Karpas-422 (cell line): ENCODE results near the gene GSC2. TPM values are rescaled to one million over a fixed set of nuclear protein-coding genes. Genes with fewer than 3 reads are reported as not detected.

Experiments used
- DNase-seq: peaks from one replicate; pipeline ENCODE4 v3.0.0-alpha.2; 2015
- H2AFZ ChIP-seq: fragments of 200-600 bp; sonication (generic); 2 replicates; pipeline ENCODE4 v1.6.1; 2014; ENCODE audit warnings: antibody characterized with exemption, low read length, mixed read lengths
- H3K27ac ChIP-seq: fragments of 200-600 bp; sonication (generic); 2 replicates; pipeline ENCODE4 v1.5.1; 2014; ENCODE audit warnings: mild to moderate bottlenecking, low read length, moderate library complexity
- H3K27me3 ChIP-seq: fragments of 200-600 bp; sonication (generic); 2 replicates; pipeline ENCODE4 v1.6.1; 2014; ENCODE audit warnings: low read length, mixed read lengths
- H3K36me3 ChIP-seq: fragments of 200-600 bp; sonication (generic); 2 replicates; pipeline ENCODE4 v1.6.1; 2014; ENCODE audit warnings: low read length, mixed read lengths; ENCODE audit not compliant: insufficient read depth
- H3K4me1 ChIP-seq: fragments of 200-600 bp; sonication (generic); 2 replicates; pipeline ENCODE4 v1.6.1; 2014; ENCODE audit warnings: mild to moderate bottlenecking, low read length, mixed read lengths
- H3K4me2 ChIP-seq: fragments of 200-600 bp; sonication (generic); 2 replicates; pipeline ENCODE4 v1.6.1; 2014; ENCODE audit warnings: low read length, low read depth, mild to moderate bottlenecking; ENCODE audit not compliant: poor library complexity, severe bottlenecking
- H3K4me3 ChIP-seq: fragments of 200-600 bp; sonication (generic); 2 replicates; pipeline ENCODE4 v1.5.1; 2014; ENCODE audit warnings: mild to moderate bottlenecking, antibody characterized with exemption, low read length, mixed read lengths
- H3K79me2 ChIP-seq: fragments of 200-600 bp; sonication (generic); 2 replicates; pipeline ENCODE4 v1.6.1; 2014; ENCODE audit warnings: mild to moderate bottlenecking, low read length, mixed read lengths
- H3K9ac ChIP-seq: fragments of 200-600 bp; sonication (generic); 2 replicates; pipeline ENCODE4 v1.6.0; 2014; ENCODE audit warnings: low read length
- H3K9me2 ChIP-seq: fragments of 200-600 bp; sonication (generic), shearing (Covaris generic); replicated peaks from 2 replicates; pipeline ENCODE4 v1.6.0; 2014; ENCODE audit warnings: mild to moderate bottlenecking, low read length, moderate library complexity; ENCODE audit not compliant: insufficient read depth
- H3K9me3 ChIP-seq: fragments of 300-700, 200-600 bp; sonication (generic); 2 replicates; pipeline ENCODE4 v1.6.1; 2014; ENCODE audit warnings: low read length, mixed read lengths
- H4K20me1 ChIP-seq: fragments of 200-600 bp; sonication (generic); 2 replicates; pipeline ENCODE4 v1.6.1; 2014; ENCODE audit warnings: mild to moderate bottlenecking, antibody characterized with exemption, low read length, low read depth; ENCODE audit not compliant: insufficient read depth
- total RNA-seq: library from RNA; depleted of rRNA; stranded (reverse); fragments of >200 nt; shearing (Covaris generic); gene quantifications from 2 replicates; pipeline ENCODE4 v1.2.3, GENCODE V29; 2014; ENCODE audit warnings: low replicate concordance

GSC2 gene
- total RNA-seq, 1 experiment from 2014 or later, result not detected

GRCh38 chr22:19134176-19134831 lies 15.8 kb downstream of the GSC2 start:
- Histone ChIP-seq H3K36me3 (no peaks in the 10 kb centered on the region), H3K9ac (no peak overlapping the region), H3K4me1 (no peaks in the 10 kb centered on the region), H3K27me3 (no peaks in the 10 kb centered on the region), H2AFZ (no peak overlapping the region), H3K79me2 (no peaks in the 10 kb centered on the region), H4K20me1 (no peaks in the 10 kb centered on the region), H3K4me2 (no peak overlapping the region), H3K27ac (no peak overlapping the region), H3K9me3 (no peaks in the 10 kb centered on the region), H3K4me3 (no peak overlapping the region), H3K9me2 (no peaks in the 10 kb centered on the region)
- no peak for DNase-seq

- no peak overlapping the region for H3K4me2 ChIP-seq
- H3K27ac ChIP-seq, result no peak overlapping the region
- no peaks in the 10 kb centered on the region for H3K27me3 ChIP-seq
- H3K9me3 ChIP-seq, result no peaks in the 10 kb centered on the region
- no peaks in the 10 kb centered on the region for H3K36me3 ChIP-seq
- no peak for DNase-seq
- no peak overlapping the region for H2AFZ ChIP-seq
- H3K4me3 ChIP-seq, result no peak overlapping the region
- H4K20me1 ChIP-seq, result no peaks in the 10 kb centered on the region
- no peak overlapping the region for H3K9ac ChIP-seq
- no peaks in the 10 kb centered on the region for H3K79me2 ChIP-seq
- no peaks in the 10 kb centered on the region for H3K4me1 ChIP-seq
- no peaks in the 10 kb centered on the region for H3K9me2 ChIP-seq
Measured at GRCh38 chr22:19133561-19133960, 16.5 kb downstream of the GSC2 start.

GRCh38 chr22:19132693-19133400 lies 17.2 kb downstream of the GSC2 start:
- no peaks in the 10 kb centered on the region for H3K4me1 ChIP-seq
- H3K27ac ChIP-seq, result no peak overlapping the region
- H3K9me2 ChIP-seq, result no peaks in the 10 kb centered on the region
- H3K4me3 ChIP-seq, result no peak overlapping the region
- no peaks in the 10 kb centered on the region for H3K9me3 ChIP-seq
- no peaks in the 10 kb centered on the region for H3K27me3 ChIP-seq
- no peaks in the 10 kb centered on the region for H3K36me3 ChIP-seq
- H3K9ac ChIP-seq, result no peak overlapping the region
- no peaks in the 10 kb centered on the region for H3K79me2 ChIP-seq
- H2AFZ ChIP-seq, result no peak overlapping the region
- no peak for DNase-seq
- H4K20me1 ChIP-seq, result no peaks in the 10 kb centered on the region
- no peak overlapping the region for H3K4me2 ChIP-seq

DNA sequence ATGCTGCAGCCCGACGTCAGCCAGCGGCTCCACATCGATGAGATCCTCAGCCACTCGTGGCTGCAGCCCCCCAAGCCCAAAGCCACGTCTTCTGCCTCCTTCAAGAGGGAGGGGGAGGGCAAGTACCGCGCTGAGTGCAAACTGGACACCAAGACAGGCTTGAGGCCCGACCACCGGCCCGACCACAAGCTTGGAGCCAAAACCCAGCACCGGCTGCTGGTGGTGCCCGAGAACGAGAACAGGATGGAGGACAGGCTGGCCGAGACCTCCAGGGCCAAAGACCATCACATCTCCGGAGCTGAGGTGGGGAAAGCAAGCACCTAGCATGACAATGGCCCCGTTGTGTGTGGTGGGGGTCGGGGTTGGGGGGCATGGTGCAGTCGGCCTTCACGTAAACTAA lies 17.9 kb downstream of the GSC2 start:
- H3K4me3 ChIP-seq, result no peak overlapping the region
- H3K36me3 ChIP-seq, result no peaks in the 10 kb centered on the region
- no peaks in the 10 kb centered on the region for H3K79me2 ChIP-seq
- no peaks in the 10 kb centered on the region for H3K4me1 ChIP-seq
- DNase-seq, result no peak
- no peaks in the 10 kb centered on the region for H3K9me3 ChIP-seq
- no peak overlapping the region for H3K27ac ChIP-seq
- no peak overlapping the region for H2AFZ ChIP-seq
- no peaks in the 10 kb centered on the region for H4K20me1 ChIP-seq
- H3K27me3 ChIP-seq, result no peaks in the 10 kb centered on the region
- H3K9ac ChIP-seq, result no peak overlapping the region
- no peak overlapping the region for H3K4me2 ChIP-seq
- no peaks in the 10 kb centered on the region for H3K9me2 ChIP-seq

DNA sequence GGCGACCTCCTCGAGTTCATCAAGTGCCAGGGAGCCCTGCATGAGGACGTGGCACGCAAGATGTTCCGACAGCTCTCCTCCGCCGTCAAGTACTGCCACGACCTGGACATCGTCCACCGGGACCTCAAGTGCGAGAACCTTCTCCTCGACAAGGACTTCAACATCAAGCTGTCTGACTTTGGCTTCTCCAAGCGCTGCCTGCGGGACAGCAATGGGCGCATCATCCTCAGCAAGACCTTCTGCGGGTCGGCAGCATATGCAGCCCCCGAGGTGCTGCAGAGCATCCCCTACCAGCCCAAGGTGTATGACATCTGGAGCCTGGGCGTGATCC lies 18.4 kb downstream of the GSC2 start:
- Histone ChIP-seq H3K9me3 (no peaks in the 10 kb centered on the region), H3K36me3 (no peaks in the 10 kb centered on the region), H3K9me2 (no peaks in the 10 kb centered on the region)

GRCh38 chr22:19130959-19131684 lies 19.0 kb downstream of the GSC2 start, which contains the start of gene TSSK2:
Gene TSSK2 (plus strand): TSS chr22:19131308. CDS start chr22:19131400, 92 bp downstream.
- no peak for DNase-seq
- H3K9ac ChIP-seq, result no peak within 1 kb of the TSS
- H3K4me2 ChIP-seq, result no peak within 1 kb of the TSS
- H3K4me3 ChIP-seq, result no peak within 1 kb of the TSS
- H4K20me1 ChIP-seq, result no peaks in the 10 kb centered on the region
- H3K27ac ChIP-seq, result no peak within 1 kb of the TSS
- H2AFZ ChIP-seq, result no peak within 1 kb of the TSS
- H3K9me3 ChIP-seq, result no peaks in the 10 kb centered on the region
- H3K36me3 ChIP-seq, result no peaks in the 10 kb centered on the region
- no peaks in the 10 kb centered on the region for H3K9me2 ChIP-seq
- no peaks in the 10 kb centered on the region for H3K4me1 ChIP-seq
- no peaks in the 10 kb centered on the region for H3K27me3 ChIP-seq
- no peaks in the 10 kb centered on the region for H3K79me2 ChIP-seq

More for the DNA sequence above, 18.4 kb downstream of the GSC2 start:
- Histone ChIP-seq H2AFZ (no peak overlapping the region), H3K79me2 (no peaks in the 10 kb centered on the region), H3K4me2 (no peak overlapping the region), H3K27me3 (no peaks in the 10 kb centered on the region), H3K4me1 (no peaks in the 10 kb centered on the region), H4K20me1 (no peaks in the 10 kb centered on the region), H3K4me3 (no peak overlapping the region), H3K9ac (no peak overlapping the region), H3K27ac (no peak overlapping the region)
- no peak for DNase-seq

GRCh38 chr22:19129871-19130270 lies 20.2 kb downstream of the GSC2 start:
- Histone ChIP-seq H2AFZ (no peak overlapping the region), H4K20me1 (no peaks in the 10 kb centered on the region), H3K27ac (no peak overlapping the region), H3K4me1 (no peaks in the 10 kb centered on the region), H3K27me3 (no peaks in the 10 kb centered on the region), H3K9ac (no peak overlapping the region), H3K9me3 (no peaks in the 10 kb centered on the region), H3K4me2 (no peak overlapping the region), H3K9me2 (no peaks in the 10 kb centered on the region), H3K79me2 (no peaks in the 10 kb centered on the region), H3K36me3 (no peaks in the 10 kb centered on the region), H3K4me3 (no peak overlapping the region)
- no peak for DNase-seq

- Histone ChIP-seq H3K79me2 (no peaks in the 10 kb centered on the region), H2AFZ (no peak overlapping the region), H3K9me3 (no peaks in the 10 kb centered on the region), H3K9me2 (no peaks in the 10 kb centered on the region), H3K4me2 (no peak overlapping the region), H3K27me3 (no peaks in the 10 kb centered on the region), H4K20me1 (no peaks in the 10 kb centered on the region), H3K36me3 (no peaks in the 10 kb centered on the region), H3K9ac (no peak overlapping the region), H3K27ac (no peak overlapping the region), H3K4me1 (no peaks in the 10 kb centered on the region), H3K4me3 (no peak overlapping the region)
- no peak for DNase-seq
Measured at GRCh38 chr22:19128946-19129727, 21.0 kb downstream of the GSC2 start.
